Esophagus squamous epithelium (tissue), 5 donors: ENCODE data around the gene HBE1. TPM values are rescaled to one million over a fixed set of nuclear protein-coding genes. Genes with fewer than 3 reads are reported as not detected.

Experiments used
- DNase-seq: peaks from one replicate; lab custom pipeline; 2025; lab: John Stamatoyannopoulos, UW
- H3K27ac ChIP-seq, 4 donors: fragments of 200-600 bp; sonication (generic); one replicate each; pipeline ENCODE4 v1.5.1; 2016 to 2019; ENCODE audit warnings: mild to moderate bottlenecking in 1 of 4
- H3K27me3 ChIP-seq, 4 donors: fragments of 200-600 bp; sonication (generic); 1 replicate in 3 of 4; 2 replicates in 1 of 4; pipeline versions ENCODE4 v1.5.1 to v1.6.0; 2017 to 2021; ENCODE audit warnings: antibody characterized with exemption in 1 of 4
- H3K36me3 ChIP-seq, 3 donors: fragments of 200-600 bp; sonication (generic); one replicate each; pipeline ENCODE4 v1.5.1; 2016 to 2019
- H3K4me1 ChIP-seq, 3 donors: fragments of 200-600 bp; sonication (generic); one replicate each; pipeline ENCODE4 v1.5.1; 2017 to 2019
- H3K4me3 ChIP-seq, 4 donors: fragments of 200-600 bp; sonication (generic); 1 replicate in 3 of 4; 2 replicates in 1 of 4; pipeline ENCODE4 v1.5.1; 2016 to 2019; ENCODE audit warnings: mild to moderate bottlenecking in 2 of 4, moderate library complexity in 1 of 4
- H3K9me3 ChIP-seq, 3 donors: fragments of 200-600 bp; sonication (generic); one replicate each; pipeline ENCODE4 v1.5.1; 2016 to 2019
- CTCF ChIP-seq, 6 experiments: fragments of 450-650 bp in 4 of 6; fragments of 200-600 bp in 2 of 6; sonication (generic) in 2 of 6; IDR thresholded peaks; one replicate each; pipeline ENCODE4 v1.5.1; 2016 to 2019; ENCODE audit warnings: antibody characterized with exemption in 6 of 6, mild to moderate bottlenecking in 4 of 6, moderate library complexity in 4 of 6
- POLR2A ChIP-seq, 4 donors: fragments of 450-650 bp; IDR thresholded peaks; one replicate each; pipeline ENCODE4 v1.6.1; 2017; ENCODE audit warnings: antibody characterized with exemption in 4 of 4, mild to moderate bottlenecking in 4 of 4, moderate library complexity in 3 of 4
- WGBS, 2 donors: methylation state at CpG; one replicate each; pipeline ENCODE4 v1.1.5; 2018; 5-methylcytosine and 5-hydroxymethylcytosine counted together
- intact Hi-C: fragments of 100-400 bp; cut with DNase I; formaldehyde crosslinking; loops from one replicate; pipeline ENCODE4 v1.15.0; 2022
- total RNA-seq, 4 donors: library from RNA; depleted of rRNA; stranded (reverse); fragments of >200 nt; gene quantifications; one replicate each; pipeline ENCODE4 v1.1.0, GENCODE V29; 2016
- donor health status: DM: yes; HTN: yes; CAD: no.

The HBE1 gene
- total RNA-seq, 4 donors from 2014 or later = not detected

GRCh38 chr11:5223686-5224085 lies 46.1 kb downstream of the HBE1 start:
- Histone ChIP-seq H3K4me1 (no peaks in the 10 kb centered on the region), H3K9me3 (no peaks in the 10 kb centered on the region), H3K27me3 (no peaks in the 10 kb centered on the region), H3K36me3 (no peaks in the 10 kb centered on the region), H3K4me3 (no peak overlapping the region), H3K27ac (no peak overlapping the region)
- intact Hi-C loops = no loop called here
- no peak for TF ChIP-seq POLR2A (IDR thresholded peaks at IDR 0.05)
- TF ChIP-seq CTCF (IDR thresholded peaks at IDR 0.05) = no peak
- no peak for DNase-seq
- 75 to 79% methylated on average over 1 of the region's 1 CpG for WGBS, 2 donors

- WGBS, 2 donors = 81 to 90% methylated on average over 6 of the region's 6 CpGs
- TF ChIP-seq CTCF (IDR thresholded peaks at IDR 0.05) (no peak), POLR2A (IDR thresholded peaks at IDR 0.05) (no peak)
- Histone ChIP-seq H3K9me3 (no peaks in the 10 kb centered on the region), H3K27me3 (no peaks in the 10 kb centered on the region), H3K4me3 (no peak overlapping the region), H3K36me3 (no peaks in the 10 kb centered on the region), H3K4me1 (no peaks in the 10 kb centered on the region), H3K27ac (no peak overlapping the region)
- intact Hi-C loops = no loop called here
- no peak for DNase-seq
Observed at GRCh38 chr11:5223146-5223545, 46.6 kb downstream of the HBE1 start.

Other genes starting within 250 kb of the HBE1 start
- gene OR52J3, start 223.4 kb downstream of the HBE1 start, total RNA-seq = not detected
- not detected for gene OR52E2, start 210.3 kb downstream of the HBE1 start, total RNA-seq
- not detected for gene OR52E1, start 200.4 kb downstream of the HBE1 start, total RNA-seq
- gene OR52A5, start 131.6 kb downstream of the HBE1 start, total RNA-seq = not detected
- not detected for gene OR52A1, start 115.2 kb downstream of the HBE1 start, total RNA-seq
- not detected for gene OR51V1, start 69.3 kb downstream of the HBE1 start, total RNA-seq
- 1 to 10 TPM in 3 of 4 donors, not detected in 1; 1.6 to 7.9 (median 2.7) TPM for gene HBB, start 42.9 kb downstream of the HBE1 start, total RNA-seq
- gene HBD, start 35.5 kb downstream of the HBE1 start, total RNA-seq = not detected
- gene HBG1, start 20.1 kb downstream of the HBE1 start, total RNA-seq = not detected
- not detected for gene HBG2, start 15.2 kb downstream of the HBE1 start, total RNA-seq
- gene OR51B4, start 32.0 kb upstream of the HBE1 start, total RNA-seq = not detected
- gene OR51B2, start 54.4 kb upstream of the HBE1 start, total RNA-seq = not detected
- gene OR51B5, start 73.6 kb upstream of the HBE1 start, total RNA-seq = under 1 TPM in 1 of 4 donors, not detected in 3; 0.57 TPM
- not detected for gene OR51B6, start 81.6 kb upstream of the HBE1 start, total RNA-seq
- not detected for gene OR51M1, start 113.9 kb upstream of the HBE1 start, total RNA-seq
- not detected for gene OR51Q1, start 152.2 kb upstream of the HBE1 start, total RNA-seq
- gene OR51I1, start 171.6 kb upstream of the HBE1 start, total RNA-seq = under 1 TPM in 1 of 4 donors, not detected in 3; 0.38 TPM
- gene OR51I2, start 179.4 kb upstream of the HBE1 start, total RNA-seq = not detected
- not detected for gene OR52D1, start 218.7 kb upstream of the HBE1 start, total RNA-seq
- gene UBQLN3, start 240.0 kb upstream of the HBE1 start, total RNA-seq = not detected
- gene UBQLNL, start 246.8 kb upstream of the HBE1 start, total RNA-seq = under 1 TPM in 1 of 4 donors, not detected in 3; 0.27 TPM